ENCODE results near the gene UFSP2. TPM values are rescaled to one million over a fixed set of nuclear protein-coding genes. Genes with fewer than 3 reads are reported as not detected.

The UFSP2 gene
- total RNA-seq, 2 experiments from 2014 or later = 17.9 to 20.3 TPM

- ChIA-PET POLR2A (no interaction called here), CTCF (interaction anchor here (1.6 kb wide), 1 partner anchor 8 kb away, joined by 5 read pairs; no protein-coding TSS in a partner anchor)
- Mint-ChIP-seq H3K27ac (no peak overlapping the region), H3K36me3 (ENCODE audit: low read depth) (peaks cover 30% of the 10 kb centered on the region), H3K9me3 (no peaks in the 10 kb centered on the region), H3K4me3 (no peak overlapping the region), H3K4me1 (peaks cover 3% of the 10 kb centered on the region), H3K27me3 (no peaks in the 10 kb centered on the region)
- no peak for DNase-seq
Measured at GRCh38 chr4:185416955-185417354, 8.8 kb downstream of the UFSP2 start.

GRCh38 chr4:185412412-185412811 lies 13.4 kb downstream of the UFSP2 start:
- no peak overlapping the region for H3K27ac Mint-ChIP-seq
- H3K27me3 Mint-ChIP-seq = no peaks in the 10 kb centered on the region
- no peak for DNase-seq
- H3K9me3 Mint-ChIP-seq = no peaks in the 10 kb centered on the region
- peaks cover 26% of the 10 kb centered on the region for H3K36me3 Mint-ChIP-seq (ENCODE audit: low read depth)
- H3K4me3 Mint-ChIP-seq = no peak overlapping the region
- H3K4me1 Mint-ChIP-seq = peaks cover 2% of the 10 kb centered on the region
- ChIA-PET CTCF (no interaction called here), POLR2A (no interaction called here)

GRCh38 chr4:185411849-185412248 lies 13.9 kb downstream of the UFSP2 start:
- ChIA-PET CTCF (no interaction called here), POLR2A (no interaction called here)
- DNase-seq = no peak
- Mint-ChIP-seq H3K4me3 (no peak overlapping the region), H3K27ac (no peak overlapping the region), H3K36me3 (ENCODE audit: low read depth) (peaks cover 21% of the 10 kb centered on the region), H3K27me3 (no peaks in the 10 kb centered on the region), H3K4me1 (peaks cover 2% of the 10 kb centered on the region), H3K9me3 (no peaks in the 10 kb centered on the region)

DNA sequence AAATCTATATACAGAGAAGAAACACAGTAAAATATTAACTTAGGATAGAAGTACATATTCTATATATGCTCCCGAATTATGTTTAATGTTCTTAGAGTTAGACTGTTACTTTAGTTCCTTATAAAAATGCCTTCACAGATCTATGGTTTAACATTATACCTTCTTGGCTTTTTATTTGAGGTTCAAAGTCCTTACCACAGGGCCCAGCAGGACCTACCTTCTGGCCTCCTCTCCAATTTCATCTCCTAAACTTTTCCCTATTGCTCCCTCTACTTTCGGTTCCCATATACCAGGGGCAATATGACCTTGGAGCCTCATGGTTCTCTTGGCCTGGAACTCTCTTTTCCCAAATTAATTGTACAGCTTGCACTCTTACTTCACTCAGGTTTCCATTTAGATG lies 17.3 kb downstream of the UFSP2 start:
- POLR2A ChIA-PET = no interaction called here
- CTCF ChIA-PET = no interaction called here
- no peak for DNase-seq
- Mint-ChIP-seq H3K36me3 (ENCODE audit: low read depth) (peaks cover 24% of the 10 kb centered on the region), H3K4me3 (no peak overlapping the region), H3K4me1 (peaks cover 2% of the 10 kb centered on the region), H3K27ac (no peak overlapping the region), H3K9me3 (no peaks in the 10 kb centered on the region), H3K27me3 (no peaks in the 10 kb centered on the region)

GRCh38 chr4:185405296-185405999 lies 20.3 kb downstream of the UFSP2 start:
- no peaks in the 10 kb centered on the region for H3K9me3 Mint-ChIP-seq
- ChIA-PET CTCF (interaction anchor here (0.9 to 1.7 kb wide), 8 partner anchors 9 to 20 kb away, joined by 3 to 6 read pairs (median 4); partner anchors contain the start of genes ANKRD37, LRP2BP and UFSP2), POLR2A (no interaction called here)
- H3K36me3 Mint-ChIP-seq (ENCODE audit: low read depth) = peaks cover 37% of the 10 kb centered on the region
- H3K27me3 Mint-ChIP-seq = no peaks in the 10 kb centered on the region
- H3K4me3 Mint-ChIP-seq = no peak overlapping the region
- no peak for DNase-seq
- H3K27ac Mint-ChIP-seq = no peak overlapping the region
- H3K4me1 Mint-ChIP-seq = peaks cover 6% of the 10 kb centered on the region

- H3K27ac Mint-ChIP-seq = no peak overlapping the region
- no peaks in the 10 kb centered on the region for H3K27me3 Mint-ChIP-seq
- peaks cover 16% of the 10 kb centered on the region for H3K4me1 Mint-ChIP-seq
- no peak overlapping the region for H3K4me3 Mint-ChIP-seq
- CTCF ChIA-PET = interaction anchor here (1.6 kb wide), 1 partner anchor 7 kb away, joined by 6 read pairs; the partner anchor contains the start of gene ANKRD37
- H3K36me3 Mint-ChIP-seq (ENCODE audit: low read depth) = peaks cover 43% of the 10 kb centered on the region
- DNase-seq = no peak
- H3K9me3 Mint-ChIP-seq = no peaks in the 10 kb centered on the region
- POLR2A ChIA-PET = no interaction called here
Measured at GRCh38 chr4:185404031-185404430, 21.7 kb downstream of the UFSP2 start.

GRCh38 chr4:185399466-185399865 lies 26.3 kb downstream of the UFSP2 start:
- H3K4me1 Mint-ChIP-seq = peaks cover 45% of the 10 kb centered on the region
- no peak overlapping the region for H3K4me3 Mint-ChIP-seq
- no peak for DNase-seq
- H3K9me3 Mint-ChIP-seq = no peaks in the 10 kb centered on the region
- ChIA-PET CTCF (interaction anchor here (1.0 kb wide), 1 partner anchor 10 kb away, joined by 4 read pairs; no protein-coding TSS in a partner anchor), POLR2A (no interaction called here)
- H3K27ac Mint-ChIP-seq = no peak overlapping the region
- H3K27me3 Mint-ChIP-seq = no peaks in the 10 kb centered on the region
- H3K36me3 Mint-ChIP-seq (ENCODE audit: low read depth) = peaks cover 39% of the 10 kb centered on the region

- Mint-ChIP-seq H3K9me3 (no peaks in the 10 kb centered on the region), H3K36me3 (ENCODE audit: low read depth) (peaks cover 37% of the 10 kb centered on the region), H3K4me3 (no peak overlapping the region), H3K4me1 (peaks cover 51% of the 10 kb centered on the region), H3K27ac (no peak overlapping the region), H3K27me3 (no peaks in the 10 kb centered on the region)
- no peak for DNase-seq
- ChIA-PET POLR2A (no interaction called here), CTCF (interaction anchor here (1.0 kb wide), 1 partner anchor 9 kb away, joined by 4 read pairs; no protein-coding TSS in a partner anchor)
Measured at GRCh38 chr4:185398618-185399017, 27.1 kb downstream of the UFSP2 start.

- CTCF ChIA-PET = interaction anchor here (1.2 to 2.0 kb wide), 4 partner anchors 8 to 183 kb away, joined by 3 to 9 read pairs (median 4); partner anchors contain the start of gene UFSP2
- POLR2A ChIA-PET = interaction anchor here (0.6 to 1.2 kb wide), 3 partner anchors 28 to 1888 kb away, joined by 3 to 7 read pairs (median 4); partner anchors contain the start of gene UFSP2
- Mint-ChIP-seq H3K27ac (peak within 1 kb of the TSS; percentile 97), H3K27me3 (no peaks in the 10 kb centered on the region), H3K36me3 (ENCODE audit: low read depth) (peaks cover 32% of the 10 kb centered on the region), H3K9me3 (no peaks in the 10 kb centered on the region), H3K4me1 (peaks cover 53% of the 10 kb centered on the region), H3K4me3 (peak within 1 kb of the TSS; percentile 83)
- no peak for DNase-seq
Measured at GRCh38 chr4:185396724-185397385, 28.9 kb downstream of the UFSP2 start, which contains the start of gene ANKRD37. ANKRD37 (plus strand) TSS chr4:185396841; CDS start chr4:185396924, 83 bp downstream.

GRCh38 chr4:185395956-185396723 lies 29.6 kb downstream of the UFSP2 start:
- H3K9me3 Mint-ChIP-seq = no peaks in the 10 kb centered on the region
- peak overlapping the region; percentile 83 for H3K4me3 Mint-ChIP-seq
- H3K4me1 Mint-ChIP-seq = peaks cover 51% of the 10 kb centered on the region
- POLR2A ChIA-PET = interaction anchor here (0.6 to 1.2 kb wide), 3 partner anchors 29 to 1887 kb away, joined by 3 to 7 read pairs (median 3); partner anchors contain the start of gene UFSP2
- H3K27ac Mint-ChIP-seq = peak overlapping the region; percentile 97
- peaks cover 27% of the 10 kb centered on the region for H3K36me3 Mint-ChIP-seq (ENCODE audit: low read depth)
- H3K27me3 Mint-ChIP-seq = no peaks in the 10 kb centered on the region
- DNase-seq = peak; percentile 94
- CTCF ChIA-PET = interaction anchor here (1.2 to 2.0 kb wide), 6 partner anchors 9 to 183 kb away, joined by 3 to 9 read pairs (median 4); partner anchors contain the start of gene UFSP2

DNA sequence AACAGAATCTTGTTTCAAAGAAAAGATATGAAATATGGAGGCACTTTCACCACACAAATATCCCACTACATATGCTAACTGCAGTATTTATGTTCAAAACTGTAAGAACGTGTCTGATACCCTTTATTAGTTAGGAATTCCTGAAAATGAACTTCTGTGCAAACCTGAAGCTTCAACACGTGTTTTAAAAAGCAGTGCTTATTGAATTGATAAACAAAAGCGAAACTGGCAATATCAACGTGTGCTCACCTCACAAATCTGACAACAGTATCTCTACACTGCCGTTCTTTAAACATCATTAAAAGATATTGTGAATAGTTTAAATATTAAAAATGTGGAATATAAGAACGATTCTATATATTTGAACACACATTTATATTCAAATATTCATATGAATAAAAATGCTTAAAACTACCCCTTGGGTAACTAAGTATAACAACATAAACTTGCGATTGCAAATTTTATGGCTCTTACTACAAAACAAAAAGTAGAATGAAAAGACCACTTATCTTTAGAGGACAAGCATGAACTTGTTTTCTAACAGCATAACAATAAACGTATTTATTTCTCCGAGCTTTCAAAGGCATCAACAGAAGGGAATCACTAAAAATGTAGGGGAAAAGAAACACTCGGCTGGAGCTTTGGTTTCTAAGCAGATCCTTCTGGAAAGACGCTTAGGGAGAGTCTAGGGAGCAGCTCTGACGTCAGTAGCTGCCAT lies 30.4 kb downstream of the UFSP2 start, which contains the start of gene LRP2BP:
Gene LRP2BP, minus strand, starts transcription at position 687 of the 718 bp plus-strand sequence. CDS start 17,738 bp downstream, outside the sequence.
- H3K4me3 Mint-ChIP-seq = peak within 1 kb of the TSS; percentile 83
- no peaks in the 10 kb centered on the region for H3K27me3 Mint-ChIP-seq
- POLR2A ChIA-PET = interaction anchor here (0.6 to 1.2 kb wide), 2 partner anchors 30 to 191 kb away, joined by 3 to 7 read pairs; partner anchors contain the start of gene UFSP2
- peaks cover 21% of the 10 kb centered on the region for H3K36me3 Mint-ChIP-seq (ENCODE audit: low read depth)
- no peak for DNase-seq
- no peaks in the 10 kb centered on the region for H3K9me3 Mint-ChIP-seq
- CTCF ChIA-PET = interaction anchor here (1.3 to 2.0 kb wide), 5 partner anchors 10 to 182 kb away, joined by 3 to 9 read pairs (median 5); partner anchors contain the start of gene UFSP2
- H3K27ac Mint-ChIP-seq = peak within 1 kb of the TSS; percentile 97
- H3K4me1 Mint-ChIP-seq = peaks cover 49% of the 10 kb centered on the region
